NCI-H446 treated with DMSO at 0.1 percent for 48 hours (cell line): ENCODE measurements around the gene ZNF79.

ENCODE experiments used
- DNase-seq: peaks from one replicate; lab custom pipeline; 2025; lab: John Stamatoyannopoulos, UW

ZNF79 gene

DNA sequence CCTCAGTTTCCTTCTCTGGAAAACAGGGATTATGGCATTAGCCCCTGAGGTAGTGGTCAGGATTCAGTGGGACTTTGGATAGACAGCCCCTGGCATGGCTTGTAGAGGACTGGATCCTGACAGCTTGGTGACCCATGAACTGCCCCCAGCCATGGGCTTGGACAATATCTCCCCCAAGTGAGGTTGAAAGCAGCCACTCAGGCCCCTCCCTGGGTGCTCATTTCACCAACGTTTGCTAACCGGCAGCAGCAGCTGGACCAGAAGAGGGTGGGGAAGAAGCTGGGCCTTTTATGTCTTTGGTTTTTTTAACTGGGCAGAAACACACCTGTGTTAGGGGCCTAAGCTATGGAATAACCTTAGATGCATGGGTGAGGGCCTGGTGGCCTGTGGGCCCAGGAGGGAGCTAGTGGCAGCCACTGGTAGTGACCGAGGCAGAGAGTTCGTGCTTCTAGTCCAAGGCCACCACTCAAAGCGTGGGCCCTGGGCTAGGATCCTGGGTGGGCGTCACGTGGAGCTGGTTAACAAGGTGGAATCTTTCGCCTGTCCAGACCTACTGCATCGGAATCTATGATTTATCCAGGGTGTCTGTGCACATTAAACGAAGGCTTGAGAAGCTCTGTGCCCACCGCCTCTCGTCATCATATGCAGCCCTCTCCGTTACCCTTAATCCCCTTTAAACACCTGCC is 25.3 kb upstream of the ZNF79 start:
- DNase-seq, result no peak

DNA sequence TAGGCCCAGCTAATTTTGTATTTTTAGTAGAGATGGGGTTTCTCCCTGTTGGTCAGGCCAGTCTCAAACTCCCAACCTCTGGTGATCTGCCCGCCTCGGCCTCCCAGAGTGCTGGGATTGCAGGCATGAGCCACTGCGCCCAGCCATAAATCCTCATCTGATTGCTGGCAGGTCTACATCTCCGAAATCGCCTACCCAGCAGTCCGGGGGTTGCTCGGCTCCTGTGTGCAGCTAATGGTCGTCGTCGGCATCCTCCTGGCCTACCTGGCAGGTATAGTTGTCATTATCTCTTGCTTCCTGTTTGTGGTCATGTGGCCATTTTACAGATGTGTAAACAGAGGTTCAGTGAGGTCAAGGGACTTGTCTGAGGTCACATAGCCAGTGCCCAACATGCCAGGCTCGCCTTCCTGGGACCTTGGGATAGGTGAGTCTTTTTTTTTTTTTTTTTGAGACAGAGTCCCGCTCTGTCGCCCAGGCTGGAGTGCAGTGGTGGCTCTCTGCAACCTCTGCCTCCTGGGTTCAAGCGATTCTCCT is 24.4 kb upstream of the ZNF79 start:
- no peak for DNase-seq

- no peak for DNase-seq
Observed at GRCh38 chr9:127402401-127403090, 21.6 kb upstream of the ZNF79 start.

GRCh38 chr9:127403507-127404192 is 20.5 kb upstream of the ZNF79 start:
- no peak for DNase-seq

DNA sequence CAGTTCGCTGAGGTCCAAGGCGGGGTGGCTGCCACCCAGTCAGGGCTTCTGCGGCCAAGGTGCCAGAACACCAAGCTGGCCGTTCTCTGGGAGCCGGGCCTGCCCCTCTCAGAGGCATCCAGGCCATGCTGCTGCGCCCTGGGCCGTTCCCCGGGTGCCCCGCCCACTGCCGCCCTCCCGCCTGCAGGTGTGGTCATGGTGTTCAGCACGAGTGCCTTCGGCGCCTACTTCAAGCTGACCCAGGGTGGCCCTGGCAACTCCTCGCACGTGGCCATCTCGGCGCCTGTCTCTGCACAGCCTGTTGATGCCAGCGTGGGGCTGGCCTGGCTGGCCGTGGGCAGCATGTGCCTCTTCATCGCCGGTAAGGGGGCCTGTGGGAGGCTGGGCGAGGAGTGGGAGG is 19.6 kb upstream of the ZNF79 start:
- DNase-seq, result no peak

- no peak for DNase-seq
Observed at GRCh38 chr9:127405344-127406125, 18.6 kb upstream of the ZNF79 start.

DNA sequence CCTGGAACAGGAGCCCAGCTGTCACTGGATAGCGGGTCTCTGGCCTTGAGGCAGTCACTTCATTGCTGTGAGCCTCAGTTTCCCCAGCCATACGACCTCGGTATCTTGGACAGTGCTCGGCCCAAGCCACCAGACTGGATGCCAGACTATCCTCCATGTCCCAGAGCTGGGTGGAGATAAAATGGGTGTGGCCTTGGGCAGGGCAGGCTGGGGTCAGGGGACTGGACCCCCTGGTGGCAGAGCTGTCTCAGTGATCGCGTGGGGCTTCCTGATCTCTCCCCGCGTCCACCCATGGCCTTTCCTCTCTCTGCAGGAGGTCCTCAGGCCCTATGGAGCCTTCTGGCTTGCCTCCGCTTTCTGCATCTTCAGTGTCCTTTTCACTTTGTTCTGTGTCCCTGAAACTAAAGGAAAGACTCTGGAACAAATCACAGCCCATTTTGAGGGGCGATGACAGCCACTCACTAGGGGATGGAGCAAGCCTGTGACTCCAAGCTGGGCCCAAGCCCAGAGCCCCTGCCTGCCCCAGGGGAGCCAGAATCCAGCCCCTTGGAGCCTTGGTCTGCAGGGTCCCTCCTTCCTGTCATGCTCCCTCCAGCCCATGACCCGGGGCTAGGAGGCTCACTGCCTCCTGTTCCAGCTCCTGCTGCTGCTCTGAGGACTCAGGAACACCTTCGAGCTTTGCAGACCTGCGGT is 17.2 kb upstream of the ZNF79 start:
- no peak for DNase-seq

DNA sequence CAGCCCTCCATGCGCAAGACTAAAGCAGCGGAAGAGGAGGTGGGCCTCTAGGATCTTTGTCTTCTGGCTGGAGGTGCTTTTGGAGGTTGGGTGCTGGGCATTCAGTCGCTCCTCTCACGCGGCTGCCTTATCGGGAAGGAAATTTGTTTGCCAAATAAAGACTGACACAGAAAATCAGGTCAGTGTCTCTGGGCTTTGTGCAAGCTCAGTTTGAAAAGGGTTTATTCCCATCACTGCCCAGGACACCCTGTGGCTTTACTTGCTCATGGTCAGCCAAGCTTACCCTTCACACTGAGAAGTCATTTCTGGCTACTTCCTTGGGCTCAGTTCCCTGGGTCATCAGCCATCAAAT is 16.7 kb upstream of the ZNF79 start:
- DNase-seq, result no peak

DNA sequence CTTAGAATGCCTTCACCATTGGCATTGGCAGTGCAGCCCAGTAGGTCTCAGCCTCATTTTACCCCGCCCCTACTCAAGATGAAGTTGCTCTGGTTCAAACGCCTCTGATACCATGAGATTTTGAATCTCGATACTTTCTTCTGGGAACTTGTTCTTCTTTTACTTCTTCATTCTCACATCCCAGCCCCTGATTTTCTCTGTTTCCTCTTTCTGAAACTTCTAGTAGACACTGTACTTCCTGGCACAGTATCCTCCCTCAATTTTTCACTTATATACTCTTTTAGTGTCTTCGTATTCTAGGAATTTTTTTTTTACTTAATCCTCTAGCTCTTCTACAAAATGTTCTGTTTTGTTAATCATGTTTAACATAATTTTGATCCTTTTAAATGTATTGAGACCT is 13.1 kb upstream of the ZNF79 start:
- no peak for DNase-seq

- no peak for DNase-seq
Observed at GRCh38 chr9:127415141-127415540, 9.0 kb upstream of the ZNF79 start.

- no peak for DNase-seq
Observed at GRCh38 chr9:127415657-127416056, 8.5 kb upstream of the ZNF79 start.

- peak; percentile 40 for DNase-seq
Observed at GRCh38 chr9:127417131-127418036, 6.8 kb upstream of the ZNF79 start.

DNA sequence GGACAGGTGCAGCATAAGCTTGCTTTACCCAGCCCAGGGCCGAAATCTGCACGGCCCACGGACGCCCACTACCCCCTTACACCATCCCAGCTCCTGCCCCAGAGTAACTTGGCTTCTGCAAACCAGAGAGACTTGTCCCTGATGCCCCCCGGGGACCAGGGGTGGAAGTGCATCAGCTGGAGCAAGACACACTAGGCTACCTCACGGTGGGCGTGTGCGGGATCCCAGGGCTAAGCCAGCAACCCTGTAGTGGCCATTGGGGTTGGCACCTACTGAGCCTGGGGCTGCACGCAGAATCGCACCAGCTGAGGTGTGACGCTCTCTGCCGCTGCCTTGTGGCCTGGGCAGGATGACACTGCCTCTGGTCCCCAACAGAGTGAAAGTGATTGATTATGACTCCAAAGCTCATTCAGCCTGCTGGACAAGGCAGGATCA is 6.1 kb upstream of the ZNF79 start:
- DNase-seq, result no peak

GRCh38 chr9:127419348-127419747 is 4.8 kb upstream of the ZNF79 start:
- DNase-seq, result no peak

DNA sequence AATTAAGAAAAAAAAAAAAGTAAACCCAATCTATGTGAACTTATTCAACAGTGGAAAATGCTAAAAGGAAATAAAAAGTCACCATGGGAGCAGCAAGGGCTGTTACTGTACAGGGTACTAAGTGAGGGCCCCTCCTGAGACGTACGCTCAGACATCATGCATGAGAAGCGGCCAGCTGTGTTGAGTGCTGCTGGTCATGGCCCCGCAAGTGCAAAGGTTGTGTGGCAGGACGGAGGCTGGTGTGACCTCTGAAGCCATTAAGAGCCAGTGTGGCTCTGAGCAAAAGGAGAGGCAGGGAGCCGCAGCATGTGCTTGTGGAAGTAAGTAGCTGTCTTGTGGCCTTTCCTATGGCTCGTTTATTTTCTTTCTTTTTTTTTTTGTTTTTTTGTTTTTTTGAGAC is 3.1 kb upstream of the ZNF79 start:
- DNase-seq, result no peak

DNA sequence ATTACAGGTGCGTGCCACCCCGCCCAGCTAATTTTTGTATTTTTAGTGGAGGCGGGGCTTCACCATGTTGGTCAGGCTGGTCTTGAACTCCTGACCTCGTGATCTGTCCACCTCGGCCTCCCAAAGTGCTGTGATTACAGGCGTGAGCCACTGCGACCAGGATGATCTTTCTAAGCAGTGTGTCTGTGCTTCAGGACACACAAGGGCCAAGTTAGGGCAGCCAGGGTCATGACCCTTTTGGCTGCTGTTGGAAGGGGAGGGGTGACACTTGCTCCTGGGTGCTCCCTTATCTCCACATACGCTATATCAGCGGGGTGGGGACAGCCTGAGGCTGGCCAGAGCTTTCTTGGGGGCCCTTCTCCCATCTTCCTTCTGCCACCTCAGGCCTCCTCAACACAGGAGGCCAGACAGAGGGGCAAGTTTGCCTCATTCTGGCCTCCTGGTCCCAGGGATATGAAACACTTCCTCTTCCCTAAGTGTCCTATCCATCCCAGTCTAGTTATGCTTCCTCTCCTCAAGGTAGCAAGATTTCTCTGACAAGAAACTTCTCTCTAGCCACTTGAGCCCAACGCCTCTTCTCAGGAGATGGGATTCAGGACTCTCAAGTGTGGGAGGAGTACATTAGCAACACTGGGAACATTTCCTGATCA is 1.9 kb upstream of the ZNF79 start:
- no peak for DNase-seq

- no peak for DNase-seq
Observed at GRCh38 chr9:127422787-127423186, 1.4 kb upstream of the ZNF79 start.

DNA sequence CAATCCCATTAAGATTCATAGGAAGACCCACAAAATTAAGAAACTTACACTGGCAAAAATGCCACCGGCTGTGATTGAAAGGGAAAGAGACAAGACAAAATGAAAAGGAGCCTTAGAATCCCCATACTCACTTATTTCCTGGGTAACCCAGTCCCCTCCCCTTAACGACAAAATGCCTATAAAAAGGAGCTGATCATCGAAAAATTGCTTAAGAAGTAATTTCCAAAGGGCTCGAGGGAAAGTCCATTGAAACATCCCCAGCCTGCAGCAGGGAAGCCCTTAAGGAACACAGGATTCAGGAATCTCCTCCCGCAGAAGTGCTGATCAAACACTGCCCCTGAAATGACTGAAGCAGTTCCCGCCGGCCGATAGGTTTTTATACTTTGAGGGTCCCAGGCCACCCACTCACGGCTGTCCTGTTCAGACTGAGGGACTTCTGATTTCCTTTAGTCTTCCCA is 677 bp upstream of the ZNF79 start:
- DNase-seq, result no peak

GRCh38 chr9:127424676-127424999 is 456 bp downstream of the ZNF79 start:
- no peak for DNase-seq

- no peak for DNase-seq
Observed at GRCh38 chr9:127426756-127427155, 2.6 kb downstream of the ZNF79 start.
